GM12872 (cell line): Measurements from ENCODE around the gene GAS2L1.

ENCODE experiments used
- TF ChIP-seq, protein P1 (sequence below): IDR thresholded peaks from 3 replicates; pipeline ENCODE4 v1.5.1; 2011; ENCODE audit warnings: low read depth, mild to moderate bottlenecking, low read length, moderate library complexity; ENCODE audit not compliant: insufficient read depth

GAS2L1 gene

GRCh38 chr22:29316141-29316828 lies 9.8 kb downstream of the GAS2L1 start:
- TF ChIP-seq, protein P1, sequence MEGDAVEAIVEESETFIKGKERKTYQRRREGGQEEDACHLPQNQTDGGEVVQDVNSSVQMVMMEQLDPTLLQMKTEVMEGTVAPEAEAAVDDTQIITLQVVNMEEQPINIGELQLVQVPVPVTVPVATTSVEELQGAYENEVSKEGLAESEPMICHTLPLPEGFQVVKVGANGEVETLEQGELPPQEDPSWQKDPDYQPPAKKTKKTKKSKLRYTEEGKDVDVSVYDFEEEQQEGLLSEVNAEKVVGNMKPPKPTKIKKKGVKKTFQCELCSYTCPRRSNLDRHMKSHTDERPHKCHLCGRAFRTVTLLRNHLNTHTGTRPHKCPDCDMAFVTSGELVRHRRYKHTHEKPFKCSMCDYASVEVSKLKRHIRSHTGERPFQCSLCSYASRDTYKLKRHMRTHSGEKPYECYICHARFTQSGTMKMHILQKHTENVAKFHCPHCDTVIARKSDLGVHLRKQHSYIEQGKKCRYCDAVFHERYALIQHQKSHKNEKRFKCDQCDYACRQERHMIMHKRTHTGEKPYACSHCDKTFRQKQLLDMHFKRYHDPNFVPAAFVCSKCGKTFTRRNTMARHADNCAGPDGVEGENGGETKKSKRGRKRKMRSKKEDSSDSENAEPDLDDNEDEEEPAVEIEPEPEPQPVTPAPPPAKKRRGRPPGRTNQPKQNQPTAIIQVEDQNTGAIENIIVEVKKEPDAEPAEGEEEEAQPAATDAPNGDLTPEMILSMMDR: no peak

DNA sequence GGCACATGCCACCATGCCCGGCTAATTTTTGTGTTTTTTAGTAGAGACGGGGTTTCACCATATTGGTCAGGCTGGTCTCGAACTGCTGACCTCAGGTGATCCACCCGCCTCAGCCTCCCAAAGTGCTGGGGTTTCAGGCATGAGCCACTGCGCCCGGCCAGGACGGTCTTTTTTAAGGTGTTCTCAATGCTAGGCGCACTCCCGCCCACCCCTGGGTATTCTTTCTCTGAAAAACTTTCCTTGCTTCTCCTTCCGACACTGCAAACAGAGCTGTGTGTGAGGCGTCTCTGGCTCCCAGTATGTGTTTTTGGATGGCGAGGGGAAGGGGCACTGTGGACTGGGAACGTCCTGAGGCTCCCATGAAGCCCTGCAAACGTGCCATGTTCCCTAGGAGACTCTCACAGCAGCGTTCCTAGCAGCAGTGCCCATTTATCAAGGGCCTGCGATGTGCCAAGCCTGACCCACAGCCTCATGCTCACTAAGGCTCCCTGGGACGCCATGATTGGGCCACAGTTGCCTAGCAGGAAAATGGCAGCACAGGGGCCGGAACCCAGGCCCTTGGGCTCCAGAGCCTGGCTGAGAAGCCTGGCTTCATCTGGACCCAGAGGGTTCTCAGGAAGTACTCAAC lies 11.5 kb downstream of the GAS2L1 start:
- TF ChIP-seq, protein P1: no peak

- TF ChIP-seq, protein P1: no peak
Measured at GRCh38 chr22:29319072-29319471, 12.6 kb downstream of the GAS2L1 start.

GRCh38 chr22:29320546-29320945 lies 14.1 kb downstream of the GAS2L1 start:
- TF ChIP-seq, protein P1: 0 out of 3 replicates have a peak, but pooled peaks have one; percentile 14

DNA sequence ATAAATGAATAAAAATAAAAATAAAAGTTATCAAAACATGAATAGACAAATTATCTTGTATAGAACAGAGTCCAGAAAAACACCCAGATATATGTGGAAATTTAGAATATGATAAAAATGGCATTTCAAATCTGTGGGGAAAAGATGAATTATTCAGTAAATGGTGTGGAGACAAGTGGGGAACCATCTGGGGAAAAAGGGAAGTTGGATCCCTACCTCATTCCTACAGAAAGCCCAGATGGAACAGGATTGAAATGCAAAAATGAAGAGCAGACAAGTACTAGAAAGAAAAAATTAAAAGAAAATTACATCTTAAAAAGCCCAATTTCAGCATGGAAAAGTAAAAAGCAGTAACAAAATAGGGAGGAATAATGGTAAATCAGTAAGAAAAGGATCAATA lies 17.2 kb downstream of the GAS2L1 start:
- TF ChIP-seq, protein P1: no peak

DNA sequence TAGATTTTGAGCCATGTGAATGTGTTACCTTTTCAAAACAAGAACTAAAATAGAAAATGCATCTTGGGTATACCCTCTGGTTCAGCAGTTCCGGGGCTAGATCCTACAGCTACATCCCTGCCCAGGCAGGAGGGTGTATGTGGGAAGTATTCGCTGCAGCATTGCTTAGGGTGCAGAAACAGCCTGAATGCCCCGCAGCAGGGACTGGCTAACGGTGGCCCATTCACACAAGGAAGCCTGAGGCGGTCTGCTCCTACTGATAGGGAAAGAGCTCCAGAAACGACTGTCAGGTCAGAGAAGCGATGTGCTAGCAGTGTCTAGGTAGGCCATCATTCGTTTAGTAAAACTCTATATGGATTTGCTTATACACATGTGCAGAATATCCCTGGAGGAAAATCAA lies 18.9 kb downstream of the GAS2L1 start:
- TF ChIP-seq, protein P1: no peak

GRCh38 chr22:29325785-29326315 lies 19.4 kb downstream of the GAS2L1 start:
- TF ChIP-seq, protein P1: no peak
